HG03196 (cell line): ENCODE results near the gene IL1R1.

ENCODE experiments used
- ATAC-seq: cut with Tn5 transposase; IDR thresholded peaks from one replicate; pipeline ENCODE4 v1.9.1; 2021; ENCODE audit not compliant: unreplicated experiment

IL1R1 gene

DNA sequence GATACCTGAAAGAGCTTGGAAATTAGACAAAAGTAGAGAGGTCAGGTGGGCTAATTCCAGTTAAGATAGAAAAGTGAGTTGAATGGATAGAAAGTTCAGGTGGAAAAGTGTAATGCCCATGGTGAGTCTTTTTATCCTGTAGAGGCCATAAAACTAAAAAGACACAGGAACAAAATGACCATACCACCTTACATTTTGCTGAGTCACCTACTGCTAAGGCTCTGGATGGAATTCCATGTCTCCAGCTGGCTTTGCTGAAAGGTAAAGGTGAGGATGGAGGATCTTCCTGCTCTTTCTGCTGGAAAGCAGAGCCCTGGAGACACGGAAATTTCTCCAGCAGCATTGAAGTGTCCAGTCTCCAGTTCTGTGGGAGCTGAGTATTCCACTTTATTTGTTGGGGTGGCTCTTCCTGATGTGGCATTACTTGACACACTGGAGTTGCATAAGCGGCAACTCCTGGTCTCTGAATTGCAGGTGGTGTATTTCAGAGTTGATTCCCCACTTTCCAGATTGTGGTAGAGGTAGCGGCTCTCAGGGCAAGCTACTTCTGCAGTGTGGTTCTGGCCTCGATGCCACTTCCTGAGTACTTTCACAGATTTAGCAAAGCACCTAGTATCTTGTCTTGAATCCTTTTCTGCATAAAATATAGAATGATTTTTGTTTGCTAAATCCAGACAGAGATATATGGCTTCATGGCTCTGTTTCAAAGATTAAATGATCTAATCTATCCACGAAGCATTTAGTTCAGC, 55.0 kb downstream of the IL1R1 start:
- ATAC-seq = no peak

DNA sequence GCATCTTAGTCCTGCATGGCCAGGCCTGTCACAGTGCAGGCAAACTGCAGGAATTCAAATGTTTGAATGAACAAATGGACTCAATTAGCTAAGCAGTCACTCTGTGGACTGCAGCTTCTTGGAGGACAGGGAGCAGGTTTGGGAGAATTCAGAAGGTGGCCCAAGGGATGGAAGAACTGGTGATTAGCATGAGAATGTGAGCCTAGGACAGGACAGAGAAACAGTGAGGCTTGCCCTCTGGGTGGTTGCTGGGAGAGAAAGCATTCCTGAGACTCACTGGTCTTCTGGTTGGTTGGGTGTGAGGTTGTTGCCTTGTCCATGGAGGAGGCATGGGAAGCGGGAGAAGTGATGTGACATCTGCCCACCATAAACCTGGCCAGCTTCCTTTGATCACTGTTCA, 58.0 kb downstream of the IL1R1 start:
- ATAC-seq = no peak

DNA sequence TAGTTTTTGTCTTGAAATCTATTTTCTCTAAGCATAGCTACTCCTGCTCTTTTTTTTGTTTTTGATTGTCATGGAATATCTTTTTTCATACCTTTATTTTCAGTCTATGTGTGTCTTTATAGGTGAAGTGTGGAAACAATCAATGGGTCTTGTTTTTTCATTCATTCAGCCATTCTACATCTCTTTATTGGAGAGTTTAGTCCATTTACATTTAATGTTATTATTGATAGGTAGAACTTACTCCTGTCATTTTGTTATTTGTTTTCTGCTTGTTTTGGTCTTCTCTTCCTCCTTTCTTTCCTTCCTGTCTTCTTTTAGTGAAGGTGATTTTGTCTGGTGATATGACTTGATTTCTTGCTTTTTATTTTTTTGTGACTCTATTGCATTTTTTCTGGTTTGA, 62.1 kb downstream of the IL1R1 start:
- no peak for ATAC-seq

DNA sequence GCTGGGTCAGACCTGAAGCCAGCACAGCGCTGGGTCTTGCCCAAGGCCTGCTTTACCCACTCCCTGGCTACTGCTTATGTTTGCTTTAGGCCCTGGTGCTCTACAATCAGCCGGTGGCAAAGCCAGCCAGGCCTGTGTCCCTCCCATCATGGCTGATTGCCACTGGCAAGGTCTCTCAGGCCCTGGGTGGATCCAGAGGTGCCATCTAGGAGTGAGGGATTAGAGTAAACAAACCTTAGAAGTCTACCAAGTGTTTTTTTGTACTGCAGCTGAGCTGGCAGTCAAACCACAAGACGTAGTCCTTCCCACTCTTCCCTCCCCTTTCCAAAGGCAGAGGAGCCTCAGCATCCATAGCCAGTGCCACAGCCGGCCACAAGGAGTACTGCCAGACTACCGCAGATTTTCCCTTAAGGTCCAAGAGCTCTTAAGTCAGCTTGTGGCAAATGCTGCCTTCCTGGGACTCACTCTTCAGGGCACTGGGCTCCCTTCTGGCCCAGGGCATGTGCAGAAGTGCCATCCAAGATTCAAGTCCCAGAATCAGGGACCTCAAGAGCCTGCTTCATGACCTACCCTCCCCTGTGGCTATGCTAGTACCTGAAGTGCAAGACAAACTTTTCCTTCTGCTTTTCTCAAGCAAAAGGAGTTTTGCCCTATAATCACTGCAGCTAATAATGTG, 64.3 kb downstream of the IL1R1 start:
- no peak for ATAC-seq

DNA sequence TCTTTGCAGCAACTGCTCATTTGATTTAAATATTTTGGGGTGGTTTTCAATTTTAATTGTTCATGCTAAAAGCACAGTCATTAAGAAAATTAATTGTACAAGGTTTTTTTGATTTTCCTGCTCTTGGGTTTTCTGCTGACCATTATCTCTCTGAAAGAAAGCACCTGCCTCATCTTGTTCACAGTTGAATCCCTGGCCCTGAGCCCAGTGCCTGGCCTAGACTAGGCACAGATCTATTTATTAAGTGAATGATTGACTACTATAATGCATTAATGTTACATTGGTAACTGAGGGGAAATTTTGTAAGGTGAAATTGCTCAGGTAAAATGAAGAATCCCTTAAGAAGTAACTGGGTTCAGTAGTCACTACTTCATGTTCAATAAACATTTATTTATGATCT, 66.2 kb downstream of the IL1R1 start:
- ATAC-seq = no peak

DNA sequence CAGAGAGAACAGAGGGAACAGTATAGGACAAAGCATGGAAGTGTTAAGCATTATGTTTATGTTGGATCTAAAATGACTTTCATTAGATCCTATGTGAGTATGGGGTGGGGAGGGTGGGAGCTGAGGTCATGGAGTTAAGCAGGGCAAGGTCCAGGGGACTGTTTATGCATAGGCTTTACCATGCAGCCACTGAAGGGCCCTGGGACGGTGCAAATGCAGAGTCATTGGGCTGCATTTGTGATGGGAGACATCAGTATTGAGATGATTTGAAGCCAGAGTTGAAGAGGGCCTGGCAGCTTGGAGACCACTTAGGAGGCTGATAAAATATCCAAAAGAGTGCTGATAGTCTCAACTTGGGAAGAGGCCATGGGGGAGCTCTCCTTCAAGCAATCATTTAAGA, 66.9 kb downstream of the IL1R1 start:
- ATAC-seq = no peak

DNA sequence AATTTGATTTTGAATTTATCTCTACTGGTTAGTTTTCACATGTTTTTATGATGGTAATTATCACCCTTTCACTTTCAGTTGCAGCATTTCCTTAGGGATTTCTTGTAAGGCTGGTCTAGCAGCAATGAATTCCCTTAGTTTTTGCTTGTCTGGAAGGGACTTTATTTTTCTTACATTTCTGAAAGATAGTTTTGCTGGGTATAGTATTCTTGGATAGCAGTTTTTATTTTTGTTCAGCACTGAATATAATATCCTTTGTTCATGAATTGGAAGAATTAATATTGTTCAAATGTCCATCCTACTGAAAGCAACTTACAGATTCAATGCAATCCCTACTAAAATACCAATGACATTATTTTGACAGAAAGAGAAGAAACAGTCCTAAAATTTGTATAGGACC, 74.5 kb downstream of the IL1R1 start:
- ATAC-seq = no peak

DNA sequence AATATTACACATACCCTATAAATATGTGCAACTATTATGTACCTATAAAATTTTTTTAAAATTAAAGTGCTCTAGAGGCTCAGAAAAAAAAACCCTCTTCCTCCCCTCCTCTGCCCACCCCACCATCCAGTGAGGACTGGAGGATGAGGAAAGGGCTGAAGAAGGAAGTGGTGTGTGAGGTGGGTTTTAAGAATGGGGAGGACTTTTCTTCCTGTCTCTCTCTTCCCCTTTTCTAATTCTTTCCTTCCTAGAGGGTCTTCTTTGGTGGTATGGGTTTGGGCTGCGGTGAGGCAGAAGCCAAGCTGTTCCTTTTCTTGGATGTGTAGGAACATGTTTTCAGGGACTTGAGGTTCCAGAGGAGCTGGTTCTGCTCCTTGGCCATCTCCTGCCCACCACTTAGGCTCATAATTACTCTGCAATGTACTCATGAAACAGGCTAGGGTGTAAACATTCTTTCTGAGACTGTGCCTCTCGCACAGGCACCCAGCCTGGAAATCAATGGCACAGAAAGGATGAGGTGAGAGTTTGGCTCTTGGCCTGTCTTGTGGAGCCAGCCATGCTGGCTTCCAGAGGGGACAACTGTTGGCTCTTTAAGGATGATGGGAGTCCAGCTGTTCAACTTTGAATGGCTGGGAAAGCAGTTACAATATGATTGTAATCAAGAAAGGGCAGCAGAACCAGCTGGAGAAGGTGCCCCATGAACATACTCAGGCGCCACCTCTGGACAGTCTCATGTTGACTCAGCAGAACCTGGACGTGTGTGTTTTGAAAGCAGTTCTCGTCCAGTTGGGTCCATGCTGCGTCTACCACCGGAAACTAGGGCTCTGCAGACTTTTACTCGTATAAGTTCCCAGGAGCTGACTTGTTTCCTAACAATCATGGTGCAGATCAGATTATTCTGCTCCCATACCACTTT, 82.5 kb downstream of the IL1R1 start:
- no peak for ATAC-seq

DNA sequence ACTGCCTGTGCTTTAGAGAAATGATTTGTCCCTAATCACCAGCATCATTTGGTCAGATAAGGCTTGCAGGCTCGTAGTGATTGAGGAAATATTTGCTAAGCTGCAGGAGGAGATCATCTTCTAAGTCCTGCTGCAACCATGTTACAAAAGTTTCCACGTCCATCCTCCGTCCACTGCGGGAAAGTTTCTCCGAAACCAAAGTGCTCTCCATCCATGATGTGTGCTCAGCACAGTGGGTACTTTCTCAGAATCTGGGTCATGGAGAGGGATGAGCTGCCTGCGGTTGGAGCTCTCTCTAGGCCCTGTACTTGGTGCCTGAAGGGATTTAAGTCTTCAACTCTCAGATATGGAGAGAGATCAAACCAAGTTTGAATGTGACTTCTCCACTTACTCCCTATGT, 83.6 kb downstream of the IL1R1 start:
- ATAC-seq = no peak

DNA sequence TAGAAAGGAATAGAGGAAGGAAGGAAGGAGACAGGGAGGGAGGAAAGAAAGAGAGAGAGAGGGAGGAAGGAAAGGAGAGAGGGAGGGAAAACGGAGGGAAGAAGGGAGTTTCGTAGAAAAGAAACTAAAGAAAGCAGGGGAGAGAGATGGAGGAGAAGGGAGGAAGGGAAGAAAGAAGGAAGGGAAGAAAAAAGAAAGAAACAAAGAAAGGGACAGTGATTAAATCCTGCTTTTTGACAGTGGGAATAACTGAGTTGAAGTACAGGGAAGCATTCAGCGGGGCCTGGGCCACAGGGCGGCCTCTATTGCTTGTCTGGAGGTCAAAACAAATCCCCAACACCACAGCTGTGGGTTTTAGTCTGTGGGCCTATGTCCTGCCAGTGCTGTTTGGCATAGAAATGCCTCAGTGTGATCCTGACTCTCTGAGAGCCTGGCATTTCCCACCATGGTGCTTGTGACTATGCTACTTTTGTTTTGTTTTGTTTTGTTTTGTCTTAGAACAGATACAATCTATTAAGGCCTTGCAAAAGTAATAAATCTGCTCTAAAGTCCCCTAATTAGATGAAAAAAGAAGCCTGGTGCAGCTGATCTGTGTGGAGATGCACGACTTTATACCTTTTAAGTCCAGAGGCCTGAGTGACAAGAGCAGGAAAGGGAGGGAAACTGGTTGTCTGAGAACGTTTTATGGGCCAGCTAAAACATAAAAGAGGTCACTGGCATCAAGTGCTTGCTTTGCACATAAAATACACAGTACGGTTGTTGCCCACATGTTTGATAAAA, 84.3 kb downstream of the IL1R1 start:
- no peak for ATAC-seq

DNA sequence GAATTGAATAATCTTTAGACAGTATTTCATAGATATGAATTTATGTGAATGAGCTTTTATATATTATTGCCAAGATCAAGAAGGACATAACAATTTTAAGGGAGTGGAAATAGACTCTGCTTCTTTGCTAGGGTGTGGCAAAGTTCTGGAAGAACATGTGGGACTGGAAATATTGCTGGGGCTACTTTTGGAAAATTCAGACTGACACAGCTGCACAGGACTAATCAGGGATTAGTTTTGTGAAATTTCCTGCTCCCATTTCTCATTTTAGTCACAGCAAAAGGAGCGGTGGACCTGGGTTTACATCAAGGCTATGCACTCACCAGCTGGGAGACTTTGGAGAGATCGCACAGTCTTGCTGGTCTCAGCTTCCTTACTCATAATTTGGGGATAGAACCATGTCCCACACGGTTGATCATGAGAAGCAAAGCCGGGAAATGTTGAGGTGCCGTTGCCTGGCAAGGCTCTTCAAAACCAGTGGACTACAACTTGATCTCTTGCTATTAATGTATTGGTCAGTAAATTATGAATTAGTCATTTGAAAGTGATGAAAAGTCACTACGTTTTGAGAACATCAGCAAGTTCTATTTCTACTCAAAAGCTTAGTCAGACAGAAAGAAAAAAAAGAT, 86.7 kb downstream of the IL1R1 start:
- no peak for ATAC-seq
